ENCODE results near the gene RPL21. TPM values are rescaled to one million over a fixed set of nuclear protein-coding genes. Genes with fewer than 3 reads are reported as not detected.
"Not testable (repeated sequence)": the region's sequence is repeated elsewhere in the genome, so short reads cannot be mapped to it uniquely, and the experiment has no call there.

Gene RPL21
- total and polyA plus RNA-seq, 2 experiments from 2014 or later = 358 to 960 TPM

DNA sequence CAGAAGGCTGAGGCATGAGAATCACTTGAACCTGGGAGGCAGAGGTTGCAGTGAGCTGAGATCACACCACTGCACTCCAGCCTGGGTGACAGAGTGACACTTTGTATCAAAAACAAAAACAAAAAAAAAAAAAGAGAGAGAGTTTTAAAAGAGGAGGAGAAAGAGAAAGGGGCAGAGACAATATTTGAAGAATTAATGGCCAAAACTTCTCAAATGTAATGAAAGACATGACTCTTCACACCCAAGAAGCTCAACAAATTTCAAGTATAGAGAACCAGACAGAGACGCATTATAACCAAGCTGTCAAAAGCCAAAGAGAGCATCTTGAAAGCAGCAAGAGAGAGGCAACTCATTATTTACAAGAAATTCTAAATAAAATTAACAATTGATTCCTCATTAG, 42.8 kb upstream of the RPL21 start:
- Histone ChIP-seq H4K20me1 (ENCODE audit: insufficient read depth, poor library complexity, severe bottlenecking) (no peaks in the 10 kb centered on the region), H3K27ac (no peak overlapping the region), H2AFZ (no peak overlapping the region), H3K79me2 (no peaks in the 10 kb centered on the region), H3K4me2 (no peak overlapping the region), H3K27me3 (no peaks in the 10 kb centered on the region), H3K9me3 (ENCODE audit: low read depth) (no peaks in the 10 kb centered on the region), H3K4me3 (no peak overlapping the region), H3K36me3 (replicated peaks; ENCODE audit: insufficient read depth, low read depth) (no peaks in the 10 kb centered on the region), H3K4me1 (ENCODE audit: insufficient read depth) (no peaks in the 10 kb centered on the region), H3K9me2 (replicated peaks; ENCODE audit: insufficient read depth) (no peaks in the 10 kb centered on the region)
- 91% methylated on average over 1 of the region's 1 CpG for WGBS (ENCODE audit: low lambda C conversion rate, missing lambda C conversion rate)
- no peak for DNase-seq (ENCODE audit: low spot score)
- TF ChIP-seq, protein P1, sequence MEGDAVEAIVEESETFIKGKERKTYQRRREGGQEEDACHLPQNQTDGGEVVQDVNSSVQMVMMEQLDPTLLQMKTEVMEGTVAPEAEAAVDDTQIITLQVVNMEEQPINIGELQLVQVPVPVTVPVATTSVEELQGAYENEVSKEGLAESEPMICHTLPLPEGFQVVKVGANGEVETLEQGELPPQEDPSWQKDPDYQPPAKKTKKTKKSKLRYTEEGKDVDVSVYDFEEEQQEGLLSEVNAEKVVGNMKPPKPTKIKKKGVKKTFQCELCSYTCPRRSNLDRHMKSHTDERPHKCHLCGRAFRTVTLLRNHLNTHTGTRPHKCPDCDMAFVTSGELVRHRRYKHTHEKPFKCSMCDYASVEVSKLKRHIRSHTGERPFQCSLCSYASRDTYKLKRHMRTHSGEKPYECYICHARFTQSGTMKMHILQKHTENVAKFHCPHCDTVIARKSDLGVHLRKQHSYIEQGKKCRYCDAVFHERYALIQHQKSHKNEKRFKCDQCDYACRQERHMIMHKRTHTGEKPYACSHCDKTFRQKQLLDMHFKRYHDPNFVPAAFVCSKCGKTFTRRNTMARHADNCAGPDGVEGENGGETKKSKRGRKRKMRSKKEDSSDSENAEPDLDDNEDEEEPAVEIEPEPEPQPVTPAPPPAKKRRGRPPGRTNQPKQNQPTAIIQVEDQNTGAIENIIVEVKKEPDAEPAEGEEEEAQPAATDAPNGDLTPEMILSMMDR (IDR thresholded peaks at IDR 0.05; ENCODE audit: poor library complexity) = no peak
- no peak for TF ChIP-seq EZH2phosphoT487 (IDR thresholded peaks at IDR 0.05; ENCODE audit: low read depth, severe bottlenecking, unreplicated experiment)

DNA sequence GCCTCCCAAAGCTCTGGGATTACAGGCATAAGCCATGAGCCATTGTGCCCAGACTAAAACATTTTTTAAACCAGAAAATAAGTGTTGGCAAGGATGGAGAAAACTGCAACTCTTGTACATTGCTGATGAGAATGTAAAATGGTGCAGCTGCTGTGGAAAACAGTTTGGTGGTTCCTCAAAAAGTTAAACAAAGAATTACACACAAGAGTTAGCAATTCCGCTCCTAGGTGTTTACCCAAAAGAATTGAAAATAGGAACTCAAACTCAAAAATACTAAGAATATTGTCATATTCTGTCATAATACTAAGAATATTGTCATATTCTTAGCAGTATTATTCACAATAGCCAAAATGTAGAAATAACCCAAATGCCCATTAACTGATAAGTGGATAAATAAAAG, 40.1 kb upstream of the RPL21 start:
- Histone ChIP-seq H3K9me2 (replicated peaks; ENCODE audit: insufficient read depth) (no peaks in the 10 kb centered on the region), H3K4me2 (no peak overlapping the region), H4K20me1 (ENCODE audit: insufficient read depth, poor library complexity, severe bottlenecking) (no peaks in the 10 kb centered on the region), H2AFZ (no peak overlapping the region), H3K79me2 (no peaks in the 10 kb centered on the region), H3K4me1 (ENCODE audit: insufficient read depth) (no peaks in the 10 kb centered on the region), H3K4me3 (no peak overlapping the region), H3K27me3 (no peaks in the 10 kb centered on the region), H3K9me3 (ENCODE audit: low read depth) (no peaks in the 10 kb centered on the region), H3K36me3 (replicated peaks; ENCODE audit: insufficient read depth, low read depth) (no peaks in the 10 kb centered on the region), H3K27ac (no peak overlapping the region)
- no peak for DNase-seq (ENCODE audit: low spot score)
- WGBS (ENCODE audit: low lambda C conversion rate, missing lambda C conversion rate) = 93% methylated on average over 1 of the region's 1 CpG
- TF ChIP-seq EZH2 (IDR thresholded peaks at IDR 0.05; ENCODE audit: borderline replicate concordance) (no peak), EZH2phosphoT487 (IDR thresholded peaks at IDR 0.05; ENCODE audit: low read depth, severe bottlenecking, unreplicated experiment) (no peak)
- TF ChIP-seq, protein P1 (IDR thresholded peaks at IDR 0.05; ENCODE audit: poor library complexity) = no peak

- no peak for DNase-seq (ENCODE audit: low spot score)
- H3K4me2 ChIP-seq = no peak overlapping the region
- H4K20me1 ChIP-seq (ENCODE audit: insufficient read depth, poor library complexity, severe bottlenecking) = no peaks in the 10 kb centered on the region
- H3K4me3 ChIP-seq = no peak overlapping the region
- no peaks in the 10 kb centered on the region for H3K79me2 ChIP-seq
- no peaks in the 10 kb centered on the region for H3K36me3 ChIP-seq (replicated peaks; ENCODE audit: insufficient read depth, low read depth)
- no peak overlapping the region for H3K27ac ChIP-seq
- no peaks in the 10 kb centered on the region for H3K27me3 ChIP-seq
- TF ChIP-seq, protein P1 (IDR thresholded peaks at IDR 0.05; ENCODE audit: poor library complexity) = no peak
- no peak for TF ChIP-seq EZH2phosphoT487 (IDR thresholded peaks at IDR 0.05; ENCODE audit: low read depth, severe bottlenecking, unreplicated experiment)
- no peak for TF ChIP-seq EZH2 (IDR thresholded peaks at IDR 0.05; ENCODE audit: borderline replicate concordance)
- H3K9me2 ChIP-seq (replicated peaks; ENCODE audit: insufficient read depth) = no peaks in the 10 kb centered on the region
- no peaks in the 10 kb centered on the region for H3K4me1 ChIP-seq (ENCODE audit: insufficient read depth)
- H3K9me3 ChIP-seq (ENCODE audit: low read depth) = no peaks in the 10 kb centered on the region
- WGBS (ENCODE audit: low lambda C conversion rate, missing lambda C conversion rate) = 86% methylated on average over 17 of the region's 17 CpGs
- H2AFZ ChIP-seq = no peak overlapping the region
Measured at GRCh38 chr13:27211771-27212364, 39.5 kb upstream of the RPL21 start.

DNA sequence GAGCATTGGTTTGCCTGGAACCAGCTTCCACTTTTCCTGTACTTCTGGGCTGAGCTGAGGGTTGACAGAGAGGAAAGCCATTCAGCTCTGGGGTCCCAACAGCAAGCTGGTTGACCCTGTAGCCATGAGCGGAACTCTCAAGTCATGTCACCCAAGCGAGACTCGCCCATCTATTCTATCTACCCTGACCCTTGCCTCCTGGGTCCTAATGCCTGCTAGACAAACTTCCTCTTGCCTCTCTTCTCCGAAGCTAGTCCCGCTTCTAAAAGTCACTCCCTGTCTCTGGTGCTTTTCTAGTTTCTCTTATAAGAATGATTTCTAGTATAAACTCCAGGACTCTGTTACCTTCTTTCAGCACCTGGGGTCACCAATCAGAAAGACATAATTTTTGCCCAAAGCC, 38.0 kb upstream of the RPL21 start:
- 87% methylated on average over 5 of the region's 5 CpGs for WGBS (ENCODE audit: low lambda C conversion rate, missing lambda C conversion rate)
- H2AFZ ChIP-seq = not testable (repeated sequence)

GRCh38 chr13:27217791-27218190, 33.6 kb upstream of the RPL21 start:
- not testable (repeated sequence) for DNase-seq (ENCODE audit: low spot score); H3K27me3 ChIP-seq; H3K9me3 ChIP-seq (ENCODE audit: low read depth); H3K27ac ChIP-seq; H3K4me3 ChIP-seq; H3K9me2 ChIP-seq (replicated peaks; ENCODE audit: insufficient read depth); H3K4me2 ChIP-seq; H2AFZ ChIP-seq; H3K79me2 ChIP-seq; H3K4me1 ChIP-seq (ENCODE audit: insufficient read depth); H3K36me3 ChIP-seq (replicated peaks; ENCODE audit: insufficient read depth, low read depth); H4K20me1 ChIP-seq (ENCODE audit: insufficient read depth, poor library complexity, severe bottlenecking)
- 70% methylated on average over 2 of the region's 2 CpGs for WGBS (ENCODE audit: low lambda C conversion rate, missing lambda C conversion rate)

More for the DNA sequence above, 38.0 kb upstream of the RPL21 start:
- not testable (repeated sequence) for H3K4me2 ChIP-seq; H3K79me2 ChIP-seq; H3K9me3 ChIP-seq (ENCODE audit: low read depth); H3K9me2 ChIP-seq (replicated peaks; ENCODE audit: insufficient read depth); DNase-seq (ENCODE audit: low spot score); H4K20me1 ChIP-seq (ENCODE audit: insufficient read depth, poor library complexity, severe bottlenecking); H3K4me3 ChIP-seq; H3K36me3 ChIP-seq (replicated peaks; ENCODE audit: insufficient read depth, low read depth); H3K27me3 ChIP-seq; H3K4me1 ChIP-seq (ENCODE audit: insufficient read depth); H3K27ac ChIP-seq

- not testable (repeated sequence) for H3K27me3 ChIP-seq; H3K9me2 ChIP-seq (replicated peaks; ENCODE audit: insufficient read depth); H3K4me1 ChIP-seq (ENCODE audit: insufficient read depth); H3K9me3 ChIP-seq (ENCODE audit: low read depth); H4K20me1 ChIP-seq (ENCODE audit: insufficient read depth, poor library complexity, severe bottlenecking); H3K36me3 ChIP-seq (replicated peaks; ENCODE audit: insufficient read depth, low read depth); H3K79me2 ChIP-seq; DNase-seq (ENCODE audit: low spot score); H3K4me2 ChIP-seq; H3K4me3 ChIP-seq; H3K27ac ChIP-seq; H2AFZ ChIP-seq
- WGBS (ENCODE audit: low lambda C conversion rate, missing lambda C conversion rate) = 77% methylated on average over 1 of the region's 1 CpG
Measured at GRCh38 chr13:27218861-27219260, 32.5 kb upstream of the RPL21 start.
